Measurements from ENCODE around the gene IL16.

DNA sequence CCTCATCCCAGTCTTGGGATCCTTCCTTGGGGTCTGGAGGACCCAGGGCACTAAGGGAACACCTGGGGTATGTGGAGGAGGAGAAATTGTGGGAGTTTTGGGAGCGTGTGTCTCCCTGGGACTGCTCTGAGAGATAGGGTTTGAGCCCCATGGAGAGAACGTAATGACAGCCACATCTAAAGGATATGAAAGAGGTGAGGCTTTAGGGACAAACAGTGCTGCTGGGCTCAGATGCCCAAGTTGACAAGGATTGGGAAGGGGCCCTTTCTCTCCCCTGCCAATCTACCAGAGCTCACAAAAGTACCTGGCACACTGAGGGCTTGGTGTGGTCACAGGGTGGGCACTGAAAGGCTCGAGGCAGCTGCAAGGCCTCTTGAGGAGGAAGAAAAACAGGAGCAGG lies 140.6 kb downstream of the IL16 start:
- TF ChIP-seq, protein P1, sequence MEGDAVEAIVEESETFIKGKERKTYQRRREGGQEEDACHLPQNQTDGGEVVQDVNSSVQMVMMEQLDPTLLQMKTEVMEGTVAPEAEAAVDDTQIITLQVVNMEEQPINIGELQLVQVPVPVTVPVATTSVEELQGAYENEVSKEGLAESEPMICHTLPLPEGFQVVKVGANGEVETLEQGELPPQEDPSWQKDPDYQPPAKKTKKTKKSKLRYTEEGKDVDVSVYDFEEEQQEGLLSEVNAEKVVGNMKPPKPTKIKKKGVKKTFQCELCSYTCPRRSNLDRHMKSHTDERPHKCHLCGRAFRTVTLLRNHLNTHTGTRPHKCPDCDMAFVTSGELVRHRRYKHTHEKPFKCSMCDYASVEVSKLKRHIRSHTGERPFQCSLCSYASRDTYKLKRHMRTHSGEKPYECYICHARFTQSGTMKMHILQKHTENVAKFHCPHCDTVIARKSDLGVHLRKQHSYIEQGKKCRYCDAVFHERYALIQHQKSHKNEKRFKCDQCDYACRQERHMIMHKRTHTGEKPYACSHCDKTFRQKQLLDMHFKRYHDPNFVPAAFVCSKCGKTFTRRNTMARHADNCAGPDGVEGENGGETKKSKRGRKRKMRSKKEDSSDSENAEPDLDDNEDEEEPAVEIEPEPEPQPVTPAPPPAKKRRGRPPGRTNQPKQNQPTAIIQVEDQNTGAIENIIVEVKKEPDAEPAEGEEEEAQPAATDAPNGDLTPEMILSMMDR (IDR thresholded peaks at IDR 0.05; ENCODE audit: low read length), result no peak
- TF ChIP-seq EZH2 (optimal IDR thresholded peaks at IDR 0.05; ENCODE audit: low read depth, low read length), result no peak
